Activated CD4-positive, alpha-beta T cell treated with anti-CD3 and anti-CD28 coated beads for 1 hour (primary cell): ENCODE data around the gene TEKT3.

Source experiments
- DNase-seq: peaks from one replicate; pipeline ENCODE4 v3.0.0-alpha.2; 2020

The TEKT3 gene

GRCh38 chr17:15348021-15348420 lies 6.6 kb upstream of the TEKT3 start:
- DNase-seq = no peak

GRCh38 chr17:15346066-15346595 lies 4.7 kb upstream of the TEKT3 start:
- DNase-seq = no peak

DNA sequence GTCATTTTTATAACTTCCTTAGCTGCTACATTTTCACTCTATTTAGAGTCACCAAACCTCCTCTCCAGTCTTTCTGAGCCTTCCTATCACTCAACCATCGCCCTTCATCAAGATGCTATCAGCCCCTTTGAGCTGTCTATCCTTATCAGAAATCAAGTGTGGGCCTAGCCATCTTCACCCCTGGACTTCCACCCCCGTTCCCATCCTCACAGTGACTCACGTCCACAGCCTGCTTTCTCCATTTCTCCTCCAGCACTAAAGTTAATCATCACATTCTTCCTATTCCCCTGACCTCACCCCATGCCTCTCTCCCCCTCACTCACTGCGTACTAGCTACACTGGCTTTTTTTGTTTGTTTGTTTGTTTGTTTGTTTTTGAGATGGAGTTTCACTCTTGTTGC lies 2.4 kb upstream of the TEKT3 start:
- no peak for DNase-seq

- DNase-seq = no peak
These were observed 1.1 kb upstream of the TEKT3 start for GRCh38 chr17:15342460-15342859.

- no peak for DNase-seq
These were observed 569 bp upstream of the TEKT3 start for GRCh38 chr17:15341966-15342365.

DNA sequence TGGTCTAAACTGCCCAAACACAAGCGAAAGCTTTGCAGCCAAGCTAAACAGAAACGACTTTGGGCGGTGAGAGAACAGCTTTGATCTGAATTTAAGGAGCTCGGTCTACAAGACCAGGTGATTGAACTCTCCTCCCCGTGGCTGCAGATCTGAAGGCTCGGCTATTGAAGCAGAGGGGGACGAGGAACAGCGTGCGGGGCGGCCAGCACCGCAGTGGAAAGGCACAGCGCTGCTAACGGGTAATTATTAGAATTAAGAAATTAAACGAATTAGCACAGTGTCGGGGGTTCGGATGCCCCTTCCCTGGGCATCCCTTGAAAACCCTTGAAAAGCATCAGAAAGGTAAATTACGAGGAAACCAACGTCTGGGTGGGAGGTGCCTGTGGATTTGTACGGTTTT lies 431 bp downstream of the TEKT3 start:
- no peak for DNase-seq

GRCh38 chr17:15335446-15335845 lies 6.0 kb downstream of the TEKT3 start:
- no peak for DNase-seq

- no peak for DNase-seq
These were observed 7.1 kb downstream of the TEKT3 start for GRCh38 chr17:15334266-15334665.

GRCh38 chr17:15332338-15332737 lies 9.1 kb downstream of the TEKT3 start:
- no peak for DNase-seq

- no peak for DNase-seq
These were observed 18.3 kb downstream of the TEKT3 start for GRCh38 chr17:15323131-15323530.

DNA sequence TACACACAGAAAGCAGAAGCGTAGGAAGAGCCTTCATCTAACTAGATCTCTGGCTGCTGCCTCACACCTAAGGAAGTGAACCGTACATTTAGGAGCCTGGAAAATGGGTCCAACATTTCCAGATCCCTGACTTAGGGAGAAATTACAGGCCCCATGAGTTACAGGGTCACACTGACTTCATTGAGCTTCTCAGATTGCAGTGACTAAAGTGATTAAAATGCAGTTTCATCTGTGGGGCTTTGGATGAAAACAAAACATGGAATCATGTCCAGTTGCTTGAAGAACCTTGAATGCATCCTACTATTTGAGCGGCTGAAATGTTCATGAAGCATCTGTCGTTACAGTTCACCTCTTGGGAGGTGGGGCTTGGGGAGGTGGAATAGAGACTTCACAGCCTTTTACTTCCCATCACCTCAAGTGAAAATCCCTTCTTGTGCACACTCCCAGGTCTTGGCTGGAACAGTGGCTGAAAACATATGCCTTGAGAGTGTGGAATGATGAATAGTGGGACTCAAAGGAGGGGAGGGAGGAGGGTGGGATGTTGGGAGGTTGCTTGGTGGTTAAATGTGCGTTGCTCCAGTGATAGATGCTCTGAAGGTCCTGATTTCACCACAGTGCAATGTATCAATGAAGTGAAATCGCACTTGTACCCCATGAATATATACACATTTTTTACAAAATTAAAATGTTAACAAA lies 19.7 kb downstream of the TEKT3 start:
- DNase-seq = no peak

GRCh38 chr17:15319452-15320010 lies 21.9 kb downstream of the TEKT3 start:
- DNase-seq = no peak

GRCh38 chr17:15311996-15312395 lies 29.4 kb downstream of the TEKT3 start:
- no peak for DNase-seq

GRCh38 chr17:15309793-15310192 lies 31.6 kb downstream of the TEKT3 start:
- DNase-seq = no peak

DNA sequence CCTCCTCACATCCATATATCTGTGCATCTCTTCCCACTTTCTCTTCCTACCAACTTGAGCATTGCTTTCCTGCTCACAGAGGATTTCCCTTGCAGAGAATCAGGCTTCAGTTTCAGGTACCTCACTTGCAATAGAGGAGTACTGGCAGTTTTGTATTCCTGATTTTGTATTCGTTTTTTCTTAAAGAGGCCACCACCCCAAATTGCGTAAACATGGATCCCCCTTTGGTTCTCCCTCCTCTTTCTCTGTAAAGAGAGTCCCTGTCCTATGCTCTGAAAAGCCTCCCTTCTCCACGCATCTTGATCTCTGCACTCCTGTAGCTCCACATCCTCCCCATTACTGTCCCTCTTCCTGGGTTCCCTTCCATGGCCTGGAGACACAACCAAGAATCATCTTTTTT lies 32.2 kb downstream of the TEKT3 start:
- no peak for DNase-seq

DNA sequence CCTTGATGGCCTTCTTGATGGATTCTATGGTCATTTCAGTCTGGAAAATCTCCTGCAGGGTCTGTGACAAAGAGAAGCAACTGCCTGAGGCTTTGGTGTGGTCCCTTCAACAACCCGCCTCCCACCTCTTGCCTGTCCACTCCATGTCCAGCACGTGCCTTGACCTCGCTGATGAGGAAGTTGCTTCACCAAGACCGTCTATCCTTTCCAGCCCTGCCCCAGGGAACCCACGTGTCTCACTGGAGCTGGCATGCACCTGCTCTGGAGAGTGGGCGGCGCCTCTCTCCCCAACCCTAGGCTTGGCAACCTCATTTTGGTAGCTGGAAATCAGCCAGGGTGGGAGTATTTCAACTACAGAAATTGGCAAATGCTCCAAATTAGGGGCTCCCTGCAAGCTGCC lies 32.6 kb downstream of the TEKT3 start:
- no peak for DNase-seq

GRCh38 chr17:15307710-15308111 lies 33.7 kb downstream of the TEKT3 start:
- DNase-seq = no peak

GRCh38 chr17:15303851-15304250 lies 37.5 kb downstream of the TEKT3 start:
- DNase-seq = no peak

GRCh38 chr17:15303268-15303667 lies 38.1 kb downstream of the TEKT3 start:
- DNase-seq = no peak

GRCh38 chr17:15301845-15302244 lies 39.6 kb downstream of the TEKT3 start:
- DNase-seq = no peak

DNA sequence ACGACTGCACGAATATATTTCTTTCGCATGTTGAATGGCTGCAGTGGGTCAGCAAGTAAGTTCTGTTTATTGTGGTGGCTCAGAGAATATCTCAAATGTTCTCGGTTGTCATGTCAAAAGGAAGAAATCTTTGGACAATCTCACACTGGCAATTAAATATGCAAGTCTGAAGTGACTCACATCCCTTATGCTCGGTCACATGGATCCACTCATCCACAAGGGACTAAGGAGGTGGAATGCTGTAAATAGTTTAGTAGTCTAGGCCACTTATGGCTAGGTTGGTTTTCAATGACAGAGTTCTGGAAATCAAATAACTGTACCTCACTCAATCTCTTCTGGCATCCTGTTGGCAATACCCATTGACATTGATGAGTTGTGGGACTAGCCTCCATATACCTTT lies 43.2 kb downstream of the TEKT3 start:
- DNase-seq = no peak

GRCh38 chr17:15293558-15293957 lies 47.8 kb downstream of the TEKT3 start:
- DNase-seq = no peak

- no peak for DNase-seq
These were observed 49.6 kb downstream of the TEKT3 start for GRCh38 chr17:15291674-15292361.

DNA sequence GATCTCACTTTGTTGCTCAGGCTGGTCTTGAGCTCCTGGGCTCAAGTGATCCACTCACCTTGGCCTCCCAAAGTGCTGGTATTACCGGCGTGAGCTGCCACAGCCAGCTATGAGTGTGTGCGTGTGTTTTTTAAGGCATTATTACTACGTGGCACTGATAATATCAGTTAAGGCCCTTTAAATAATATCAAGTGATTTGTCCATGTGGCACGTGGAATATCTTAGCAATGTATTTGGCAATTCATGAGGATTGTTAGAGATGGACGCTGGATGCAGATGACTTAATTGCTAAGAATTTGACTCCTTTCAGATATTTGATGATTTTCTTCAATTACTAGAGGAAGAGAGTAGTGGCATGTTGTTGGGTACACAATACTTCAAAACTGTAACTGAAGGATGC lies 50.8 kb downstream of the TEKT3 start:
- DNase-seq = no peak
